HG03196 (cell line): Measurements from ENCODE around the gene IGFLR1.
"Not testable (repeated sequence)": the region's sequence is repeated elsewhere in the genome, so short reads cannot be mapped to it uniquely, and the experiment has no call there.

Source experiments
- ATAC-seq: cut with Tn5 transposase; IDR thresholded peaks from one replicate; pipeline ENCODE4 v1.9.1; 2021; ENCODE audit not compliant: unreplicated experiment

IGFLR1 gene

DNA sequence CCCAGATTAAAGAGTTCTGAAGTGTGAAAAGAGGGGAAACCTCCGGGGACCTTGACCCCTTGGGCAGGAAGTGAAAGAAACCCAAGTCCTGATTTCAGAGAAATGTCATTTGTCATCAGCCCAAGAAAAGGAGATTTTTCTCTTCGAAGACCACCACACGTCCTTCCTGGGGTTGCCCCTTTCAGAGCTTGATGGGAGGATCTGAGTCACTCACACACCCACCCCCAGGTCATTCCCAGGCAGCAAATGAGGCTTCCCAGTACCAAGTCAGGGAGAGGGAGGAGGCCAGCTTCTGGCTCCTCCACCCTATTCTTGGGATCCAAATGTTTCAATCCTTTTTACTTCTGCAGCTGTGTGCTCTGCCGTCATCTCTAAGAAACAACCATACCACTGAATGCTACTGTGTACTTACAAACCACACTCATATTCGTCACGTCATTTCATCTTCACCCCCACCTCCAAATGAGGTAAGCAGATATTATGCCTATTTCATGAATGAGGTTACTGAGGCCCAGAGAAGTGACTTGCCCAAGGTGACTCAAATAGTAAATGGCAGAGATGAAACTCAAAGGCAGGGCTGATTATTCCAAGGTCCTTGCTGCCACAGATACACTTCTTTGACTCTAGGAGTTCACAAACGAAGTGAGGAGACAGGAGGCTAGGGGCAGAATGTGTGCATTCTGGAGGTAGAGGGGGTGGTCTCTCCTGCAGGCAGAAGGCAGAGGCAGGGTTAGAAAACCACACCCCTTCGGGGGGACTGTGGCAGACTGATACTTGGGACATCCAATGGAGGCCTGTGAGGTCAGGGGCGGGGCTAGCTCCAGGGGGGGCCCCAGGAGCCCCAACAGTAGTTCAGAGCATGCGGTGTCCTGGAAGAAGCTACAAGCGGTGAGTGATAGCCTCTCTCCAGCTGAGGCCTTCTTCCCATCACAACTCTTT lies 29.4 kb downstream of the IGFLR1 start:
- ATAC-seq: no peak

DNA sequence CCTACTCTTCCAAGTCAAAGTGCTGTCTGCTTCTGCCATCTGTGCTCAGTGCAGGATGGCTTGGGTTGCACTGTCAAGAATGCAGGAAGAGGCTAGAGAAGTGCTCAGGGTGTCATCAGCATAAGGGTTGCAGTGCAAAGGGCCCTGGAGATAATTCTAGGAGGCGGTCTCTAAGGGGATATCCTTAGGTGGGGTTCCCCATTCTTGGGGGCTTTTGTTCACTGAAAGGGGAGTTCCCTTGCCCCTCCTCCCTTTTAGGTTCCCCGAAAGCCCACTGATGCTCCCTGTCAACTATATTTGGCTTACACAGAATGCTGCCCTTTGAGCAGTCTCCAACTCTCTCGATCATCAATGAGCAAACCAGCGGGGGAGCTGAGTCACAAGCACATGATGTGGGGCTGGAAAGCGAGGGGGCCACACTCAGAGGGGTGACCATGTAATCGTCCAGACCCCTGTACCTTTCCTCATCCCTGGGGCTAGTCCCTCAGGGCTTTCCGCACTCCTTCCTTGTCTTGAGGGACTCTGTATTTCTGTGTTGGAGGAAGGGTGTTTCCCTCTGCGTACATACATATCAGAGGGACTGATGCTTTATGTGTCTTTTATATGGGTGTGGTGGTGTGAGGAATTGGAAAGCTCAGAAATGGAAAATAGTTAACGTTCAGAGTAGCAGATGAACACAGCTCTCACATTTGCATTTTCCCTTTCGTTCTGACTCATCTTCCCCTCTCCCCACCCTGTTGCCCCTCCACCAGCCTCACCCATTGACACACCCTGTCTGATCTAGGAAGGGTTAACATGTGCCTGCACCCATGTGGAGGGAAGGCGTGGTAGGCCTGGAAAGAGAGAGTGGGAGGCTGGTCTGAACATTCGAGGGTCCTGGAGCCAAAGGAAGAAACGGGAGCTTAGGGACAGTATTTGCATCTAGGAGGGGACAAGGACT lies 31.2 kb downstream of the IGFLR1 start:
- peak; percentile 28 for ATAC-seq

DNA sequence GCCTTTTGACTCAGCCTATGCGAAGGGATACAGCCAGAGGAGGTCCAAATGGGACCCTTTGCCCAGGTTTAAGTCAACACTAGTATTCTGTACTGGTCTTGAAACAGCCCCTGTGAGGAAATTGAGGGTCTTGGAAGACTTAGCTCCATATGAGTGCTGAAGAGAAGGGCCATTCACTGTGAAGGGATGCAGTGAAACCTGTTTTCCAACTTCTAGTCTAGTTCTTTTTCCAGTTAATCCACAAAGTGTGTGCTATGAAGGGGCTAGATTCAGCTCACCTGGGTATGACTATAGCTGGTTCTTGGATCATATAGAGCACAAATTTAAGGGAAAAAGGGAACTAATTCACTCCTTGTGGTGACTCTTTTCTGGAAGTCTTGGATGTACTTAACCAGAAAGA lies 33.9 kb downstream of the IGFLR1 start:
- no peak for ATAC-seq

DNA sequence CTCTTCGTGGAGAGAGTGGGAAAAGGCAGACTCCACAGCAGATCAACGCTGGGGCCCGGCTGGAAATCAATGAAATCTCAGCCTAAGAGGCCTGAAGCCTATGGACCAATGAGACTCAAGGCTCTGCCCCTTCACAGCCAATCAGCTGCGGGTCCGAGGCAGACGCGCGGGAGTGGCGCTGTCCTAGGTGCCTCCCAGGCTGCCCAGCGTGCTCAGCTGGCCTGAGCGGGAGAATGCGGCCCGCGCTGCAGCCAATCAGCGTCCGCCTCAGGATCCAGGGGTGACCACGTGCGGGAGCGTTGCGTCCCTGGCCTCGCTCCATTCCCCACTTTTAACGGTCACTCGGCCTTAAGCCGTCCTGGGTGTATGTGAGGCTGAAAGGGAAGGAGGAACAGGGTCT lies 38.0 kb downstream of the IGFLR1 start, which contains the start of gene ZBTB32:
ZBTB32 (plus strand) TSS at position 341 of the 400 bp plus-strand sequence. CDS start 10,069 bp downstream, outside the sequence.
- ATAC-seq: no peak

DNA sequence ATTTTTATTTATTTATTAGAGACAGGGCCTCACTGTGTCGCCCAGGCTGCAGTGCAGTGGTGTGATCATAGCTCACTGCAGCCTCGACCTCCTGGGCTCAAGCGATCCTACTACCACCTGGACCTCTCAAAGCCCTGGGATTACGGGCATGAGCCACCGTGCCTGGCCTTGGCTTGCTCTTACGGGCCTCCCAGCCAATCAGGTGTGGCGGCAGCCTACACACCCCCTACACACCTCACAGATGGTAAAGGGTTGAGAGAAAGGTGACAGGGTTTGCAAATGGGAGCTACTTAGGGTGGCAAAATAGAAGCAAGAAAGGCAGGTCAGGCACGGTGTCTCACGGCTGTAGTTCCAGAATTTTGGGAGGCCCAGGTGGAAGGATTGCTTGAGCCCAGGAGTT lies 38.9 kb downstream of the IGFLR1 start:
- no peak for ATAC-seq

DNA sequence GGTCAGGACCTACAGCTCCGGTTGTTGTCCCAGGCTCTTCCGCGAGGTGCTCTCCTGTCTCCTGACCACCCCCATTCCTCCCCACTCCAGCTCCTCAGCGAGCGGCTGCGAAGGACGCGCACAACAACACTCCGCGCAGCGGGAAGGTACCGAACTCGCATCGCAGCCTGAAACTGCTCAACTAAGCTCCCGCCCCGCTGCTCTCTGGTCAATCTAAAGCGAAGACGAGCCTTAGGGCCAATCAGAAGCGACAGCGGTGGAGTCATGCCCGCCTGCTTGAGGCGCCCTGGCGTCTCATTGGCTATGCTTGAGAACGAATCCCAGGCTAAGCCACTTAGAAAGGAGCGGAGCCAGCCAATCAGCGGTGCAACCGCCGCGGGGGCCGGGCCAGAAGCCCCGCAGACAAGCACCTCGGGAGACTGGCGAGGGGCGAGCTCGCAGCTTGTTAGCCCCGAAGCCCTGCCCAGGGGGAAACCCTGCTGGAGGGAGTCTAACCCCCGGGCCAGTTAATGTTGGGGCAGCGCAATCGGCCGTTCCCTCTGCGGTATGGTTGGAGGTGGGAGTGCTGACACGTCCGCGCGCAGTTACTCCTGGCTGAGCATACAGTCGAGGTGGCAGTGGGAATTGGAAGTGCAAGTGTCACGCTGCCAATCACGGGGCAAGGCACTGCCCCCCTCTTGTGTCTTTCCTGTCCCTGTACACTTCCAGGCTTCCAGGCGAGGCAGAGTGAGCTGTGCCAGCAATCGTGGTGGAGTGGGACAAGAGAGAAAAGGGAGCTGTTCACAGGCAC lies 39.8 kb downstream of the IGFLR1 start:
- ATAC-seq: peak; percentile 94

DNA sequence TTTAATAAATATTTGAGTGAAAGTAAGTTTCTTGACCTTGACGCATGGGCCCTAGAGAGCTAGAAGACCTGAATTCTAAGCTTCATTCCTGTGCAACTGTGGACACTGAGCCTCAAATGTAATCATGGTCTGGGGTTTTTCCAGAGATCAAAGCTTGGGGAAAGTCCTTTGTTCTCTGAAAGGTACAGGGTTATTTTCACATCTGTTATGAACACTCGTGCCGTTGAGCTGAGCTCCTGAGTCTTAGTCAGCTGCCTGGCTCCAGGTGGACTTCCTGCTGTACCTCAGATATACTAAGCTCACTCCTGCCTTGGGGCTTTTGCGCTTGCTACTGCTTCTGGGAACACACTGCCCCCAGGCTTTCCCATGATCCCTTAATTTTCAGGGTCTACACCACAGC lies 45.4 kb downstream of the IGFLR1 start:
- no peak for ATAC-seq

DNA sequence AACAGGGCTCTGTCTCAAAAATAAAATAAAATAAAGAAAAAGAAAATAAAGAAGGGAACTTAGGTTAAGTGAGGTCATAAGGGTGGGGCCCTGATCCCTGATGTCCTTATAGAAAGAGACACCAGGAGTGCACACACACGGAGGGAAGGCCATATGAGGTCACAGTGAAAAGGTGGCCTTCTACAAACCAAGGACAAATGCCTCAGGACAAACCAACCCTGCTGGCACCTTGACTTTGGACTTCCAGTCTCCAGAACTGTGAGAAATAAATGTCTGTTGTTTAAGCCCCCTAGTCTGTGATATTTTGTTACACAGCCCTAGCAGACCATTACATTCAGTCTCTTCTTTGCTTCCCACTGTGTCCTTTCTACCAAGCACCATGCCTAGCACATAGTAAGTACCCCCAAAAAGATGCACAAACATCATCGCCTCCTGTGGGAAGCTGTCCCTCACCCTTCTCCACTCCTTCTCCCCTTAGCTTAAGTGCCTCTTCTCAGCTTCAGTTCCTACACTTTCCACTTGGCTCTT lies 46.3 kb downstream of the IGFLR1 start:
- no peak for ATAC-seq

DNA sequence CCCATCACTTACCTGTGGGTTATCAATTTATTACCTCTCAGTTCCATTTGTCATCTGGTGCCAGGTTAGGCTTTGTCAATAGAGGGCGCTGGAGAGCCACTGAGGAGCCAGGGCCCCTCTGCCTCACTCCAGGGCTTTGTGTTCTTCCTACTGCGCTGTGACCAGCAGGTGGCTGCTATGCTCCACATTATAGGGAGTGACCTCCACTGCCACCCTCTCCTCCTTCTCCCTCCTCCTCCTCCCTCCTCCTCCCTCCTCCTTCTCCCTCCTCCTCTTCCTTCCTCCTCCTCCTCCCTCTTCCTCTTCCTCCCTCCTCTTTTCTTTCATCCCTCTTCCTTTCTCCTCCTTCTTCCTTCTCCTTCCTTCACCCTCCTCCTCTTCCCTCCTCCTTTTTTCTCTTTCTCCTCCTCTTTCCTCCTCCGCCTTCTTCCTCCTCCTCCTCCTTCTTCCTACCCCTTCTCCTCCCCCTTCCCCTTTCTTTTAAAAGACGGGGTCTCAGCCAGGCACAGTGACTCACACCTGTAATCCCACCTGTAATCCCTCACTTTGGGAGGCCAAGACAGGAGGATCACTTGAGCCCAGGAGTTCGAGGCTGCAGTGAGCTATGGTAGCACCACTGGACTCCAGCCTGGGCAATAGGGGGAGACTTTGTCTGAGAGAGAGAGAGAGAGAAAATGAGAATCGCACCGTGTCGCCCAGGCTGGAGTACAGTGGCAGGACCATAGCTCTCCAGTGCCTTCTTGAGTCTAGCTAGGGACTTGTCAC lies 48.2 kb downstream of the IGFLR1 start:
- peak; percentile 86 for ATAC-seq

DNA sequence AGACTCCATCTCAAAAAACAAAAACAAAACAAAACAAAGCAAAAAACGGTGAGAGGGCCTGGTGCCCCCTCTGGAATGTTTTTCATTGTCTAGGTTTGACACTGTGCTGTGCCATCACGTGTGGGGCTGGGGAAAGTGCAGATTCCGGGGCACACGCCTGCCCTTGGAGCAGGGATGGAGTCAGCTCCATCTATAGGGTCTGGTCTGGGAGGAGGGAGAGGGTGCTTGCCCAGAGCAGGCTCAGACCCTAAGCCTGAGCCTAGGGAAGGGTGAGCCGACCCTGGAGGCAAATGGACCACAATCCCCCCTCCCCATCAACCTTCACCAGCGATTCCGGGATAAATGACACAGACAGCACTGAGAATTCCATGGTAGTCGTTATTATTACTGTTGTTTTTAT lies 48.8 kb downstream of the IGFLR1 start:
- ATAC-seq: no peak

DNA sequence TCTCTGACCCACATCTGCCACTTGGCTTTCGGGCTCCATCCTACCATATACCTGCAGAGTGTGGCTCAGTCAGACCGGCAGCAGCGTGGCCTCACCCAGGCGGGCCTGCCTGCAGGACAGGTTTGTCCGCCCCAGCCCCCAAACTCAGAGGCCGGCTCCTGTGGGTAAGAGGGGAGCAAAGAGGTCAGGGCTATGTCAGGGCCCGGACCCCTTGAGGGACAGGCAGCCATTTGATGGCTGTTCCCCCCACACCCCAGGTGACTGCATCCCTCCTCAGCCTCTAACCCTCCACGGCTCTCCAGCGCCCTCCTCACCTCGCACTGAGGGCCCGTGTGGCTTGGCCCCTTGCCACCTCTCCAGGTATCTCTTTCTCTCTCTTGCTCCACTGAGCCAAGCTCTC lies 50.2 kb downstream of the IGFLR1 start:
- ATAC-seq: no peak

DNA sequence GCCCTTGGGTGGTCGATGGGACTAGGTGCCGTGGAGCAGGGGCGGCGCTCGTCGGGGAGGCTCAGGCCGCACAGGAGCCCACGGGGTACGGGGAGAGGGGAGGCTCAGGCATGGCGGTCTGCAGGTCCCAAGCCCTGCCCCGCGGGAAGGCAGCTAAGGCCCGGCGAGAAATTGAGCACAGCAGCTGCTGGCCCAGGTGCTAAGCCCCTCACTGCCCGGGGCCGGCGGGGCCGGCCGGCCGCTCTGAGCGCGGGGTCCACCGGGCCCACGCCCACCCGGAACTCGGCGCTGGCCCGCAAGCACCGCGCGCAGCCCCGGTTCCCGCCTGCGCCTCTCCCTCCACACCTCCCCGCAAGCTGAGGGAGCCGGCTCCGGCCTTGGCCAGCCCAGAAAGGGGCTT lies 51.1 kb downstream of the IGFLR1 start:
- not testable (repeated sequence) for ATAC-seq

DNA sequence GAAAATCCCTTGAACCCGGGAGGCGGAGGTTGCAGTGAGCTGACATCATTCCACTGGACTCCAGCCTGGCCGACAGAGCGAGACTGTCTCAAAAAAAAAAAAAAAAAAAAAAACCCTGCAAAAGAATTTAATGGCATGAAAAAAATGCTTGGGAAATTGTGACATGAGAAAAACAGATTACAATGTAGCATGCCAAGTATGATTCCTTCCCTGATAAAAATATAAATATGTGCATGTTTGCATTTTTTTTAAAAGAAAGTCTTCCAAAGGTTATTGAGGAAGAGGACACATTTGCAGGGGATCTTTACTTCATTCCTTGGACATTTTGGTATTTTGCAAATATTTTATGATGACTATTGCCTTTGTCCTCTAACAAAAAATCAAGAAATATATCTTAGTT lies 52.4 kb downstream of the IGFLR1 start:
- no peak for ATAC-seq
